Measurements from ENCODE around the gene TUBA4B.
"Not testable (repeated sequence)": the region's sequence is repeated elsewhere in the genome, so short reads cannot be mapped to it uniquely, and the experiment has no call there.

Gene TUBA4B

GRCh38 chr2:219291910-219292490 is 39.0 kb downstream of the TUBA4B start:
- no peak for DNase-seq

DNA sequence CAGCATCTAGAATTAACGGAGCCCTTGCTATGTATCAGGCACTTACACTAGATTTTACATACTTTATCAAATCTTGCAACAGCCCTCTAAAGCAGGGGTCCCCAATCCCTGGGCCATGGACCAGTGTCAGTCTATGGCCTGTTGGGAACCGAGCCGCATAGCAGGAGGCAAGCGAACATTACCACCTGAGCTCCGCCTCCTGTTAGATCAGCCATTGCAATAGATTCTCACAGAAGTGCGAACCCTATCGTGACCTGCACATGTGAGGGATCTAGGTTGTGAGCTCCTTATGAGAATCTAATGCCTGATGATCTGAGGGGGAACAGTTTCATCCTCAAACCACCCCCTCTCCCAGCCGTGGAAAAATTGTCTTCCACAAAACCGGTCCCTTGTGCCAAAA is 39.6 kb downstream of the TUBA4B start:
- DNase-seq = no peak

DNA sequence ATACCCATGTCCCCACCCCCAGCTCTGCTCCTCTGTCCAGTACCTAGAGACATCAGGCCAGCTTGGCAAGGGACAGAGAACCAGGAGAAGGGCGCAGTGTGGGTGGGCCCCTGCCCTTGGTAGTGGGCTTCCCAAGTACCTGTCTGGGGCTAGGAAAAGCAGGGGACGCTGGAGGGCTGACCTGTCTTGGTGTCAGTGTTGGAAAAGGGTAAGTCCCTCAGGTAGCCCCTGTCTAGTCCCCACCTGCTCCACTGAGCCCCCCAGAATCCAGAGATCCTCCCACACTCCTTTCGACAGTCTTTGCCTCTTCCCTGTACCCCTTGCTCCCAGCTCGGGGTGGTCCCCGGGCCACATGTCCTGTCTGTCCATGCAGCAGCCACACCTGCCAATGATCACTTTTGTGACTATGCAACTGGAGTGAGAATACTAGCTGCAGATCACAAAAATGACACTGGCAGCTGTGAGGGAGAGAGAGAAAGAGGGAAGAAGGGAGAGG is 40.7 kb downstream of the TUBA4B start:
- no peak for DNase-seq

DNA sequence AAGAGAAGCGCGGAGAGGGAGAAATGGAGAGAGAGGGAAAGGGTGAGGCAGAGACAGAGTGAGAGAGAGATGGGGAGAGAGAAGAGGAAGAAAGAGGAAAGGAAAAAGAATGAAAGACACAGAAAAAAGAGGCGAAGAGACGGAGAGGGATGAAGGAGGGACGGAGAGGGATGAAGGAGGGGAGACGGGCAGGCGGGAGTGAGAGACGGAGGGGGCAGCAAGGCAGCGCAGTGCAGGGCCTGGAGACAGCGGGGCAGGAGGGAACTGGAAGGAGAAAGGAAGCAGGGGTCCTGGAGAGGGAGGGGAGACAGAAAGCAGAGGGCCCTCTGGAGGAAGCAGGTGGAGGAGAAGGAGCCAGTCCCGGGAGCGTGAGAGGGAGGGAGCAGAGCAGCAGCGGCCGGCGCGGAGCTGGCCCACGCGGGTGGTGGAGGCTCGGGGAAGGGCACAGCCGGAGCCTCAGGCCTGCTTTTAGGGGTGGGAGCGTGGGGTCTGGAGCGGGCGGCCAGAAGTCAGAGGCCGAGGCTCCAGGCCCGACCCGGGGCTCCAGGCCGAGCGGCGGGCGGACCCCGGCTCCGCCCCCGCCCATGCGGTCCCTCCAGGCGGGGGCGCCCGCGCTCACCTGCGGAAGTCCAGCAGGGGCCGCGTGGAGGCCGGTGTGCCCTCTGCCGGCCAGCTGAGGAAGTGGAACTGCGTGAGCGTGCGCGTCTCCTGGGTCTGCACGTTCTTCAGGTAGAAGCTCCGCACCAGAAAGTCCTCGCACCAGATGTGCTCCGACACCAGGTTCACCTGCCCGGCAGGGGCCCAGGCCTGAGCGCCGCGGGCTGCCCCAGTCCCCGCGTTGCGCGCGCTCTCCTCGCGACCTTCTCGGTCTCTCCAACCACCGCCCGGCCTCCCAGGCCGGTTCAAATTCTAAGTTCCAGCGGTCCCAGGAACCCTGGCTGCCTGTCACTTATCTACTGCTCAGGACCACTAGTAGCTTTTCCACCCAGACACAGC is 41.6 kb downstream of the TUBA4B start:
- DNase-seq = peak; percentile 91

DNA sequence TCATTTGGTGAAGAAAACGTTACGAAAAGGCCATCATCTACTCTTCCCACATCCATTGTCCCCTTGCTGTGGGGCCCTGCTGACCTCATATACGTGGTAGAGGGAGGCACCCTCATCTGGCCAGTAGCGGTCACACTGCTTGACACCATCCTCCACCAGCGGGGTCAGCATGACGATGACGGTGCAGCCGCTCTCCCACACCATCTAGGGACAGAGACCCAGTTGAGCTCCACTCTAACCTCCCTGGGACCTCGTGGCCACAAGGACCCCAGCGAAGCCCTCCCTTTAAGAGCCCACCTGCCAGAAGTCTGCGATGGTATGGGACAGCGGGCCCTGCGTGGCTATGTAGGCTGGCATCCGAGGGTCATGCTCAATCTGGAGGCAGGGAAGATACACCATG is 43.1 kb downstream of the TUBA4B start:
- DNase-seq = no peak

- DNase-seq = no peak
Measured at GRCh38 chr2:219296631-219297391, 43.8 kb downstream of the TUBA4B start.

DNA sequence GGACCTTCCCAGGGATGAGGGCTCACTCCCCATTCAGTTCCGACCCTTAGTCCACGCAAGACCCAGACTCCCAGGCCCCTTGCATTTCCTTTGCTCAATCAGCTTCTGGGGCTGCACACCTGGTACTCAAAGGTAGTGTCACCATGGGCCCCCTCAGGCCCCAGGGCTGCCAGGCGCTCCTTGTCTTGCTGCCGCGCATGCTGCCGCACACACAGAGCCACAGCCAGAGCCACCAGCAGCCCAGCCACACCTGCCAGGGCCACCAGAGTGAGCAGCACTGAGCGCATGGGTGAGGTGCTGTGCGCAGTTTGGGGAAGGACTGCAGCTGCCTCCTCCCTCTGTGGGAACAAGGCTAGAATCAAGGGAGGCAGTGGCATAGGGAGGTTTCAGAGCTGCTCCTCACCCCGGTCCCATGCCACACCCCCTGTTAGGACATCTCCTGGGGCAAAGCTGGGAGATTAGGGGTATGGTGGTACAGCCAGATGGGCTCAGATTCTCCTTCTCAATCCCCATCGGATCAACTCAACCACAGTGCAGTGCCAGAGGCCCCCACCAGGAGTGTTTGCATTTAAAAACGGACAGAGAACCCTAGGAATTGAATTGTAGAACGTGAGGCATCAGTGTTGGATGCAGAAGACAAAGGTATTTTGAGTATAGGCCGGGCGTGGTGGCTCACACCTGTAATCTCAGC is 44.9 kb downstream of the TUBA4B start:
- DNase-seq = no peak

- DNase-seq = peak; percentile 83
Measured at GRCh38 chr2:219298759-219299371, 45.8 kb downstream of the TUBA4B start.

GRCh38 chr2:219299372-219299760 is 46.3 kb downstream of the TUBA4B start:
- no peak for DNase-seq

GRCh38 chr2:219300022-219300421 is 47.0 kb downstream of the TUBA4B start:
- no peak for DNase-seq

DNA sequence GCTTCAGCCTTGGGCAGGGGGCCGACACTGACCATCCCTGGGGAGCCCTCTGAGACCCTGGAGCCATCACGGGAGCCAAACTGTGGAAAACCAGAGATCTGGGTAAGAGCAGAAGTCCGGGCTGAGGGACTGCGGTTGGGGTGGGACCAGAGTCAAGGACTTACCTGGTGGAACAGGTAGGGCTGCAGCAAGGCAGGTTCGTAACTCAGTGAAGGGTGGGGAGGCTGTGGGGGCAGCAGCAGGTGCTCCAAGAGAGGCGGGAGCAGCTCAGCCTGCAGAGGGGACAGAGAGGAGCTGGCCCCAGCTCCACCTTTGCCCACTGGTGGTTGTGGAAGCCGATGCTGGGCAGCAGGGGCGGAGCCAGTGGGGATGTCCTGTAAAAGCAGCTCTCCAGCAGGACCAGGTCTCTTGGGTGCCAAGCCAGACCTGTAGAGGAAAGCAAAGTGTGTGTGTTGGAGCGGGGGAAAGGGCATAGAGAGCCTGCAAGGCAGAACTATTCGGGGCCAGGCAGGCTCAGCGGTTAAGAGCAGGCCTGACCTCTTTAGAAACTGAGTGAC is 49.4 kb downstream of the TUBA4B start:
- no peak for DNase-seq

DNA sequence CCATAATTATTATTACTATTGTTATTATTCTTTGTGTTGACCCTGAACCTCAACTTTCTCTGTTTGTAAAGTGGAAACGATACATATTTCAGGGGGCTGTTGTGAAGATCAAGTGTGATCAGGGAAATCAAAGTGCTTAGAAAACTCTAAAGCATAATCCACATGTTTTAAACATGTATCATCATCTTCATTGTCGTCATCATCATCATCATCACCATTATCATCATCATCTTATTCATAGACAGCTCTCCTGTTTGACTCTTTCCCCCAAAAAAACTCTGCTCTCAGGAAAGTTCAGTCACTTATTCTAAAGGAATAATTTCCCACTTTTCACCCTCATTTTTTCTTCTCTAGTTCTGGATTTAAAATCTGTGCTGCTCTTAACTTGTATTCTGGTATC is 51.2 kb downstream of the TUBA4B start:
- no peak for DNase-seq

- DNase-seq = no peak
Measured at GRCh38 chr2:219306047-219306446, 53.0 kb downstream of the TUBA4B start.

DNA sequence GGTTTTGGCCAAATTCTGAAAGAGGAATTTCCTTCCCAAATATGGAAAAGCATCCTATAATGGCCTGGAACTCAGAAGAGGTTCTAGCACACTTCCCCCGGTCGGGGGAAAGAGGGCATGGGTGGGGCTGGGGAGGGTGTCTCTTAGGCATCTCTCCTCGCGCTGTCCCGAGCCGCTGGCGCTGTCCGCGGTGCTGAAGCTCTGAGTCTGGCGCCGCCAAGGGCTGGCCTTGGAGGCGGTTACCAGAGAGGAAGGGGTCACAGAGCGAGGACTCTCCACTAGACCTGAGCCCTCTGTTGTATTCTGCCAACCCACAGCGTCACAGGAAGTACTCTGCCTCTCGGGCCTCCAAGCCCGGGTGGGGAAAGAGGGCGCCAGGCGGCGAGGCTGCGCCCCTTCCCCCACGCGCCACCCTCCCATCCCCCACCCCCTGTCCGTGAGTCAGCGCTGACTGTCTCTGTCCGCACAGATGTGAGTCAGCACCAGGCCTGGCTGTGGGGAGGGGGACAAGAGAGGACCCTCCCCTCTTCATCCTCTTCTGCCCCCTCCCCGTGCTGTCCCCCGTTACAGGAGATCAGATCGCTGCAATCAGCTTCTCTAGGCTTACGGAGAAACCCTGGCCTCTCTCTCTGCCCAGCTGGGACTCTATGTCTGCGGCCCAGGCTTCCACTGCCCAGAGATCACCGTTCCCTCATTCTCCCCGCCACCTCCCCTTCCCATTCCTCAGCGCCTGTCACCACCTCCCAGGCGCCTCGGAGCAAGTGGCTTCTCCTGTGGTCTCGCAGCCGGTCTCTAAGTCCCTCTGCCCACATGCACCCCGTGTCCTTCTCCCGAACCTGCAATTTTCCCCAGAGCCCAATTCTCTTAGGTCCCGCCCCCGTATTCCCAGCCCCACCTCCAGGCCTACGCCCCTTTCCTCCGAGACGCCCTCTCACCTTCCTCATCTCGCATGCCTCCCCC is 55.4 kb downstream of the TUBA4B start:
- DNase-seq = peak; percentile 51

DNA sequence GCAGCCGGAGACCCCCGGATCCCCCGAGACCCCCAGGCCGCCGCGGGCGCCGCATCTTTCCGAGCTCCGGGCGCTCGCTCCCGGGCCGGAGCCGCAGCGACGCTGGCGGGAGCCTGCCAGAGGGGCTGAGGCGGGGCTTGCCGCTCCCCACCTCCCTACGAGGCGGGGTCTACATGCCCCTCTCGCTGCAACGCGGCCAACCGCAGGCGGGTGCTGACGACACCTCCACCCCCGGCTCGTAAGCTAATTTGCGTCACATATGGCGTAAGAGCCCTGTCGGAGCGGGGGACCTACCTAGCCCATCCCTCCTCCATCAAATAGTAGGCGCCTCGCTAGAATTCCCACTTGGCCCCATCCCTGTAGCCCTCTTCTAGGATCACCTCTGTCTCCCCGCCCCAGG is 56.2 kb downstream of the TUBA4B start, which contains the start of gene PTPRN:
TSS of gene PTPRN (minus strand) at position 124 of the 400 bp plus-strand sequence. CDS start at position 55, 69 bp downstream.
- no peak for DNase-seq

- DNase-seq = not testable (repeated sequence)
Measured at GRCh38 chr2:219312683-219313263, 59.7 kb downstream of the TUBA4B start.

DNA sequence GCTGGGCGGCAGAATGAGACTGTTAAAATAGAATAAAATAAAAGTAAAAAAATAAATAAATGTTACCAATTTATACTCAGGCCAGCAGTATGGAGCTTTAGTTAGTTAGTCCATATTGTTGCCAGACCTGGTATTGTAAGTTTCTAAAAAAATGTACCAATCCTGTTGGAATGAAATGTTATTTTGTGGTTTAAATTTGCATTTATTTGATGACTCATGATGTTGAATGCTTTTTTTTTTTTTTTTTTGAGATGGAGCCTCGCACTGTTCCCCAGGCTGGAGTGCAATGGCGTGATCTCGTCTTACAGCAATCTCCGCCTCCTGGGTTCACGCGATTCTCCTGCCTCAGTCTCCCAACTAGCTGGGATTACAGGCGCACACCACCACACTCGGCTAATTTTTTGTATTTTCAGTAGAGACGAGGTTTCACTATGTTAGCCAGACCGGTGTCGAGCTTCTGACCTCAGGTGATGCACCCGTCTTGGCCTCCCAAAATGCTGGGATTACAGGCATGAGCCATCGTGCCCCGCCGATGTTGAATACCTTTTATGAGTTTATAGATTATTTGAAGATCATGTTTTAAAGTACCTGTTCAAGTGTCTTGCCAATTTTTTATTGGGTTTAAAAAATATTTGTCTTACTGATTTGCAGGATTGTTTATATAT is 61.9 kb downstream of the TUBA4B start:
- no peak for DNase-seq

All from CD4-positive, alpha-beta T cell treated with Interleukin-15 for 1 hour (primary cell).